Activated B cell treated with CpG ODN at 0.5 μM for 24 hours (primary cell): ENCODE data around the gene ITSN1. TPM values are rescaled to one million over a fixed set of nuclear protein-coding genes. Genes with fewer than 3 reads are reported as not detected.
A peak's percentile ranks its signal among the peaks of the same experiment; 100 is the strongest.

Experiments
- ATAC-seq: fragments of 200-7000 bp; cut with Tn5 transposase; one replicate; pipeline ENCODE4 v1.10.0; 2021; ENCODE audit warnings: low read depth, mild to moderate bottlenecking, moderate library complexity
- CTCF ChIA-PET: fragments of 350-600 bp; sonication (Branson Sonifier 250); formaldehyde crosslinking; loops from one replicate; lab custom pipeline; 2021; ENCODE audit warnings: antibody characterized with exemption; lab: Charles Lee
- POLR2A ChIA-PET: fragments of 350-600 bp; sonication (Branson Sonifier 250); formaldehyde crosslinking; loops from one replicate; lab custom pipeline; 2021; ENCODE audit warnings: antibody characterized with exemption; lab: Charles Lee
- DNase-seq: peaks from one replicate; pipeline ENCODE4 v3.0.0; 2022
- H3K27ac Mint-ChIP-seq: one replicate; pipeline ENCODE4 v1.8.0; 2020; ENCODE audit warnings: mixed read lengths
- H3K27me3 Mint-ChIP-seq: one replicate; pipeline ENCODE4 v1.8.0; 2021; ENCODE audit warnings: mixed read lengths
- H3K36me3 Mint-ChIP-seq: one replicate; pipeline ENCODE4 v1.8.0; 2021; ENCODE audit warnings: low read depth, mixed read lengths
- H3K4me1 Mint-ChIP-seq: one replicate; pipeline ENCODE4 v1.8.0; 2021; ENCODE audit warnings: mixed read lengths
- H3K4me3 Mint-ChIP-seq: one replicate; pipeline ENCODE4 v1.8.0; 2020; ENCODE audit warnings: mild to moderate bottlenecking, mixed read lengths
- H3K9me3 Mint-ChIP-seq: one replicate; pipeline ENCODE4 v1.8.0; 2020; ENCODE audit warnings: mixed read lengths
- intact Hi-C: fragments of 100-400 bp; cut with micrococcal nuclease; formaldehyde crosslinking; loops from one replicate; pipeline ENCODE4 v1.15.1; 2024
- total RNA-seq: library from RNA; stranded (reverse); gene quantifications from 2 replicates; pipeline ENCODE4 v1.2.3, GENCODE V29; 2022
- TF ChIP-seq, protein P1 (sequence below): fragments of 200-600 bp; IDR thresholded peaks from one replicate; pipeline ENCODE4 v1.8.0; 2022; ENCODE audit warnings: antibody characterized with exemption, mild to moderate bottlenecking

The ITSN1 gene
- total RNA-seq, 1 donor from 2014 or later: 2.9 TPM

DNA sequence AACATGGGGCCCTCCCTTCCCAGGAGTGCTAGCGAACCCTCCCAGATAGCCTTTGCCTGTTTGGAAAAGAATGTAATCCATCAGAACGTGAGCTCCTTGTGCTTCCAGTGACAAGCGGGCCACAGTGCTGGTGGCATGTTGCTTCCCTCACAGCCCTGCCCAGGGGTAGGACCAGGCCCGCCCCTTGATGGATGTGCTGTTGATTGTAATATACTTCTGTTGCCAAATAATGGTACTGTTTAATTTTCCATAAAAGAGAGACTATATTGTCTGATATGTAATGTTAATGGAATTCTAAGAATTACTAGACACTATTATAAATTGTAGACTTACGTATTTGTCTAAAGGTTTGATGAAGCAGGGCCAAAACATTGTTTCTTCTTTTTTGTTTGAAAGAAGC lies 256.9 kb downstream of the ITSN1 start:
- Mint-ChIP-seq H3K4me1 (peaks cover 11% of the 10 kb centered on the region), H3K9me3 (no peaks in the 10 kb centered on the region), H3K36me3 (peaks cover 39% of the 10 kb centered on the region), H3K27ac (no peak overlapping the region), H3K27me3 (peaks cover 7% of the 10 kb centered on the region), H3K4me3 (no peak overlapping the region)
- no peak for ATAC-seq
- TF ChIP-seq, protein P1, sequence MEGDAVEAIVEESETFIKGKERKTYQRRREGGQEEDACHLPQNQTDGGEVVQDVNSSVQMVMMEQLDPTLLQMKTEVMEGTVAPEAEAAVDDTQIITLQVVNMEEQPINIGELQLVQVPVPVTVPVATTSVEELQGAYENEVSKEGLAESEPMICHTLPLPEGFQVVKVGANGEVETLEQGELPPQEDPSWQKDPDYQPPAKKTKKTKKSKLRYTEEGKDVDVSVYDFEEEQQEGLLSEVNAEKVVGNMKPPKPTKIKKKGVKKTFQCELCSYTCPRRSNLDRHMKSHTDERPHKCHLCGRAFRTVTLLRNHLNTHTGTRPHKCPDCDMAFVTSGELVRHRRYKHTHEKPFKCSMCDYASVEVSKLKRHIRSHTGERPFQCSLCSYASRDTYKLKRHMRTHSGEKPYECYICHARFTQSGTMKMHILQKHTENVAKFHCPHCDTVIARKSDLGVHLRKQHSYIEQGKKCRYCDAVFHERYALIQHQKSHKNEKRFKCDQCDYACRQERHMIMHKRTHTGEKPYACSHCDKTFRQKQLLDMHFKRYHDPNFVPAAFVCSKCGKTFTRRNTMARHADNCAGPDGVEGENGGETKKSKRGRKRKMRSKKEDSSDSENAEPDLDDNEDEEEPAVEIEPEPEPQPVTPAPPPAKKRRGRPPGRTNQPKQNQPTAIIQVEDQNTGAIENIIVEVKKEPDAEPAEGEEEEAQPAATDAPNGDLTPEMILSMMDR: no peak
- no peak for DNase-seq
- intact Hi-C loops: loop anchor here (10.0 kb wide), 1 partner anchor 1244 kb away; no protein-coding TSS in a partner anchor
- ChIA-PET POLR2A (no interaction called here), CTCF (no interaction called here)

DNA sequence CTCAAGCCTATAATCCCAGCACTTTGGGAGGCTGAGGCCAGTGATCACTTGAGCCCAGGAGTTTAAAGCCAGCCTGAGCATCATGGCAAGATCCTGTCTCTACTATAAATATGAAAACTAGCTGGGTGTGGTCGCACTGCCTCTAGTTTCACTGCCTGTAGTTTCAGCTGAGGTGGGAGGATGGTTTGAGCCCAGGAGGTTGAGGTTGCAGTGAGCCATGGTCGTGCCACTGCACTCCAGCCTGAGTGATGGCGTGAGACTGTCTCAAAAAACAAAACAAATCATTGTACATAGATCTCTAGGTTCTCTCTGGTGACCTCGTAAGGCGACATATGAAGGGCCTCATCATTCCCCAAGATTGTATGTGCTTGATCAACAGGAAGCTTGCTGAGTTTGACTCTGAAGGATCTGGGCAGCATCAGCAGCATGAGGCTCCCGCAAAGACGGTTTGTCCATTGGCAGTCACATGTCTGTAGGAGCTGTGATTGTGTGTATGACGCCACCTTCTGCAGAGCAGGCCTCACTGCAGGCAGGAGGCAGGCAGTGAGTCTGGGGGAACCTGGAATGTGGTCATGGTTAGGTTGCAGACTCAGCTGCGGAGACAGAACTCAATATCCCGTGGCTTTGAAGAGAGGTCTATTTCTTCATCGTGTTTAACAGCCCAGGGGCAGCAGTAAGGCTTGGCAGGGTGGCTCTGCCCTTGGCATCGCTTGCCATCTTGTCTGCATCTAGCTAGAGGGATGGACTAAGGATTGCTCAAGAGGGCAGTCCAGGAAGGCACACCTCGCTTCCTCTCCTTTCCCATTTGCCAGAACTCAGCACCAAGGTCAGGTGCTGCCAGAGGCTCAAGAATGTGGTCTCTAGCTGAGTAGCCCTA lies 259.3 kb downstream of the ITSN1 start:
- H3K4me1 Mint-ChIP-seq: peaks cover 4% of the 10 kb centered on the region
- ChIA-PET POLR2A (no interaction called here), CTCF (interaction anchor here (0.5 to 0.8 kb wide), 2 partner anchors 23 to 282 kb away, joined by 3 read pairs; no protein-coding TSS in a partner anchor)
- no peak overlapping the region for H3K27ac Mint-ChIP-seq
- peak; percentile 14 for ATAC-seq
- no peaks in the 10 kb centered on the region for H3K9me3 Mint-ChIP-seq
- intact Hi-C loops: no loop called here
- DNase-seq: no peak
- H3K4me3 Mint-ChIP-seq: no peak overlapping the region
- TF ChIP-seq, protein P1: no peak
- H3K36me3 Mint-ChIP-seq: peaks cover 62% of the 10 kb centered on the region
- no peaks in the 10 kb centered on the region for H3K27me3 Mint-ChIP-seq

DNA sequence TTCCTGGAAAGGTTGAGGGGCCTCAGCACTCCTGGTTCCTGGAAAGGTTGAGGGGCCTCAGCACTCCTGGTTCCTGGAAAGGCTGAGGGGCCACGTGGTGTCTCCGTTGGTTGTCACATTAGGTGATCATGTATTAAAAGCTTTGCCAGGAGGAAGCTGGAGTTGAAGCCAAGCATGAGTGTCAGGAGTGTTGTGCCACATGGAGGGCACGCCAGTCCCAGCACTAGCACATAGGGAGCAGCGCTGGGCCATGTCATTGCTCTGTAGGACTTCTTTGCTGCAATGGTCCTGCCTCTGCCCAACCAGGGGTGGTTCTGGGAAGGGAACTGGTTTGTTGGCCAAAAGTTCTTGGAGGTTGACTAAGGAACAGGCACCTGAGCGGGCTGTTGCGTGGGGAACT lies 260.0 kb downstream of the ITSN1 start:
- no peak for ATAC-seq
- H3K36me3 Mint-ChIP-seq: peaks cover 68% of the 10 kb centered on the region
- ChIA-PET CTCF (no interaction called here), POLR2A (no interaction called here)
- no peak overlapping the region for H3K4me3 Mint-ChIP-seq
- intact Hi-C loops: no loop called here
- H3K4me1 Mint-ChIP-seq: peaks cover 4% of the 10 kb centered on the region
- H3K27ac Mint-ChIP-seq: no peak overlapping the region
- no peak for DNase-seq
- TF ChIP-seq, protein P1: no peak
- H3K27me3 Mint-ChIP-seq: no peaks in the 10 kb centered on the region
- no peaks in the 10 kb centered on the region for H3K9me3 Mint-ChIP-seq

DNA sequence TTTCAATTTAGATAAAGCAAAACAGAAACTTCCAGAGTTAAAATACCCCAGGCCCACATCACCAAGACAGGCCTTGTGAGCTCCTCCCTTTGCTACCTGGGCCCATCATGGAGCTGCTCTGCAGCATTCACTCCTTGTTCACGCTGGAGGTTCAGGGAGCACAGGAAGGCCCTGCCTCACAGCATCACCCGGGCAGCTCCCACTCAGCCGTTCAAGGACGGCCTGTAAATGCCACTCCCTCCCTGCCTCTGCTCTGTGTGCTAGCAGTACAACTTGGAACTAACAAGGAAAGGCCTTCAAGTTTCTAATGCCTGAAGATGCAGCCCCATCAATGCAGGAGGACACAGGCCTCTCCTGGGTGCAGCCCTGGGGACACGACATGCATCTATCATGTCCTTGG lies 261.7 kb downstream of the ITSN1 start:
- intact Hi-C loops: no loop called here
- Mint-ChIP-seq H3K9me3 (no peaks in the 10 kb centered on the region), H3K4me3 (no peak overlapping the region), H3K36me3 (peaks cover 84% of the 10 kb centered on the region), H3K27me3 (no peaks in the 10 kb centered on the region), H3K27ac (no peak overlapping the region), H3K4me1 (peaks cover 4% of the 10 kb centered on the region)
- ATAC-seq (no peak), DNase-seq (no peak)
- TF ChIP-seq, protein P1: no peak
- CTCF ChIA-PET: interaction anchor here (1.2 kb wide), 1 partner anchor 444 kb away, joined by 3 read pairs; no protein-coding TSS in a partner anchor
- POLR2A ChIA-PET: no interaction called here

DNA sequence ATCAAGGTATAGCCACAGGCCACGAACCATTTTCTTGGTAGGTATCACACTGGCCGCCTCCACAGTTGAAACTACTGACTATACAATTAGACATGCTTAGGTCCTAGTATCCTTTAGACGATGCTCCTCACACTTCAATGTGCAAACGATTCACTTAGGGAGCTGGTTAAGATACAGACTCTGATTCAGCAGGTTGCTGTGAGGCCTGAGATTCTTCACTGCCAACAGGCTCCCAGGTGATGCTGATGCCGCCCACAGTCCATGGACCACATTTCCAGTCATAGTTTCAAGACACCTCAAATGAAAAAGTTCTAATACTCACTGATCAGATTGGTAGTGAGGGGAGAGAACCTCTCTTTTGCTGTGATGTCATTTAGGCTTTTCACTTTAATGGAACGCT lies 266.5 kb downstream of the ITSN1 start:
- TF ChIP-seq, protein P1: no peak
- ATAC-seq (no peak), DNase-seq (no peak)
- intact Hi-C loops: no loop called here
- H3K27ac Mint-ChIP-seq: no peak overlapping the region
- peaks cover 3% of the 10 kb centered on the region for H3K4me1 Mint-ChIP-seq
- no peaks in the 10 kb centered on the region for H3K9me3 Mint-ChIP-seq
- peaks cover 82% of the 10 kb centered on the region for H3K36me3 Mint-ChIP-seq
- H3K4me3 Mint-ChIP-seq: no peak overlapping the region
- no peaks in the 10 kb centered on the region for H3K27me3 Mint-ChIP-seq
- CTCF ChIA-PET: no interaction called here
- POLR2A ChIA-PET: no interaction called here
